Gastroesophageal sphincter (tissue), 4 donors: ENCODE data around the gene REPS1. TPM values are rescaled to one million over a fixed set of nuclear protein-coding genes. Genes with fewer than 3 reads are reported as not detected.

Source experiments
- ATAC-seq: fragments of 150-250 bp; one replicate; pipeline ENCODE4 v1.9.1; 2016; ENCODE audit warnings: mild to moderate bottlenecking, moderate library complexity
- H3K27ac ChIP-seq, 4 donors: fragments of 200-600 bp; sonication (generic) in 3 of 4; 1 replicate in 3 of 4; 2 replicates in 1 of 4; pipeline ENCODE4 v1.5.1; 2016 to 2019
- H3K27me3 ChIP-seq: fragments of 200-600 bp; sonication (generic); one replicate; pipeline ENCODE4 v1.5.1; 2019
- H3K36me3 ChIP-seq, 2 donors: fragments of 200-600 bp; sonication (generic); one replicate each; pipeline ENCODE4 v1.5.1; 2019; ENCODE audit warnings: control low read depth in 1 of 2
- H3K4me1 ChIP-seq, 3 donors: fragments of 200-600 bp; sonication (generic); 1 replicate in 2 of 3; 2 replicates in 1 of 3; pipeline ENCODE4 v1.5.1; 2016 to 2019; ENCODE audit warnings: control low read depth in 2 of 3
- H3K4me3 ChIP-seq, 2 donors: fragments of 200-600 bp; sonication (generic); one replicate each; pipeline ENCODE4 v1.5.1; 2019; ENCODE audit warnings: mild to moderate bottlenecking in 1 of 2, moderate library complexity in 1 of 2
- H3K9me3 ChIP-seq, 3 donors: fragments of 200-600 bp; sonication (generic); one replicate each; pipeline ENCODE4 v1.5.1; 2017 to 2019; ENCODE audit warnings: control low read depth in 2 of 3
- EP300 ChIP-seq: sonication (generic); formaldehyde crosslinking; IDR thresholded peaks from one replicate; pipeline ENCODE4 v1.6.1; 2017; ENCODE audit warnings: antibody characterized with exemption, mild to moderate bottlenecking
- POLR2A ChIP-seq, 2 donors: fragments of 450-650 bp; IDR thresholded peaks; one replicate each; pipeline ENCODE4 v1.6.1; 2017; ENCODE audit warnings: antibody characterized with exemption in 2 of 2, mild to moderate bottlenecking in 2 of 2, moderate library complexity in 1 of 2
- POLR2AphosphoS5 ChIP-seq: sonication (generic); formaldehyde crosslinking; IDR thresholded peaks from one replicate; pipeline ENCODE4 v1.6.1; 2017; ENCODE audit warnings: antibody characterized with exemption
- WGBS, 2 donors: methylation state at CpG; one replicate each; pipeline ENCODE4 v1.1.5; 2018; ENCODE audit warnings: low coverage in 1 of 2; 5-methylcytosine and 5-hydroxymethylcytosine counted together
- total RNA-seq, 4 donors: library from RNA; depleted of rRNA; stranded (reverse); fragments of >200 nt; gene quantifications; one replicate each; pipeline ENCODE4 v1.1.0, GENCODE V29; 2016
- TF ChIP-seq, protein P1 (sequence below), 4 experiments: fragments of 200-600 bp in 2 of 4; fragments of 450-650 bp in 2 of 4; sonication (generic) in 1 of 4; IDR thresholded peaks; one replicate each; pipeline ENCODE4 v1.5.1; 2017 to 2019; ENCODE audit warnings: antibody characterized with exemption in 4 of 4, mild to moderate bottlenecking in 2 of 4, moderate library complexity in 2 of 4

Gene REPS1
- total RNA-seq, 4 donors from 2014 or later, result 26.7 to 42.6 (median 29.3) TPM

DNA sequence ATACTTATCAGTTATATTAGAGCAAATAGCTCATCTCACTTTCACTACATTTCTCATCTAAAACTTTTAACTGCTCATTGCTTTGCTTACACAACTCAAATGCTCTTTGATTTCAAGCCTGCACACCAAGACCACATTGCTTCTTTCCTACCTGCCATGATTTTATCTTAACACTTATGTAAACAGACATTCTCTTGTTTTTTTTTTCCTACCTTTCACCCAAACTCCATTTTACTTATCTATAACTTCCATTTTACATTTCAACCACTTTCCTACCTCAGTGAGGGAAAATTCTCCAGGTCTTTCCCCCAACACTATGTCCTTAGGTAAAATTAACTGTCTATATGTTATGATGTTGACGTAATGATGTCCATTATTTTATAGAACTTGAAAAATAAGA lies 24.0 kb downstream of the REPS1 start:
- Histone ChIP-seq H3K27me3 (no peaks in the 10 kb centered on the region), H3K36me3 (no peaks in the 10 kb centered on the region), H3K4me1 (peaks cover 0 to 34% (median 0%) of the 10 kb centered on the region in 3 donors), H3K9me3 (no peaks in the 10 kb centered on the region), H3K27ac (no peak overlapping the region), H3K4me3 (no peak overlapping the region)
- TF ChIP-seq POLR2A (IDR thresholded peaks at IDR 0.05) (no peak), POLR2AphosphoS5 (no peak), EP300 (no peak)
- TF ChIP-seq, protein P1, sequence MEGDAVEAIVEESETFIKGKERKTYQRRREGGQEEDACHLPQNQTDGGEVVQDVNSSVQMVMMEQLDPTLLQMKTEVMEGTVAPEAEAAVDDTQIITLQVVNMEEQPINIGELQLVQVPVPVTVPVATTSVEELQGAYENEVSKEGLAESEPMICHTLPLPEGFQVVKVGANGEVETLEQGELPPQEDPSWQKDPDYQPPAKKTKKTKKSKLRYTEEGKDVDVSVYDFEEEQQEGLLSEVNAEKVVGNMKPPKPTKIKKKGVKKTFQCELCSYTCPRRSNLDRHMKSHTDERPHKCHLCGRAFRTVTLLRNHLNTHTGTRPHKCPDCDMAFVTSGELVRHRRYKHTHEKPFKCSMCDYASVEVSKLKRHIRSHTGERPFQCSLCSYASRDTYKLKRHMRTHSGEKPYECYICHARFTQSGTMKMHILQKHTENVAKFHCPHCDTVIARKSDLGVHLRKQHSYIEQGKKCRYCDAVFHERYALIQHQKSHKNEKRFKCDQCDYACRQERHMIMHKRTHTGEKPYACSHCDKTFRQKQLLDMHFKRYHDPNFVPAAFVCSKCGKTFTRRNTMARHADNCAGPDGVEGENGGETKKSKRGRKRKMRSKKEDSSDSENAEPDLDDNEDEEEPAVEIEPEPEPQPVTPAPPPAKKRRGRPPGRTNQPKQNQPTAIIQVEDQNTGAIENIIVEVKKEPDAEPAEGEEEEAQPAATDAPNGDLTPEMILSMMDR (IDR thresholded peaks at IDR 0.05), result no peak
- ATAC-seq, result no peak
- WGBS, 2 donors, result 84 to 100% methylated on average over 1 of the region's 1 CpG

DNA sequence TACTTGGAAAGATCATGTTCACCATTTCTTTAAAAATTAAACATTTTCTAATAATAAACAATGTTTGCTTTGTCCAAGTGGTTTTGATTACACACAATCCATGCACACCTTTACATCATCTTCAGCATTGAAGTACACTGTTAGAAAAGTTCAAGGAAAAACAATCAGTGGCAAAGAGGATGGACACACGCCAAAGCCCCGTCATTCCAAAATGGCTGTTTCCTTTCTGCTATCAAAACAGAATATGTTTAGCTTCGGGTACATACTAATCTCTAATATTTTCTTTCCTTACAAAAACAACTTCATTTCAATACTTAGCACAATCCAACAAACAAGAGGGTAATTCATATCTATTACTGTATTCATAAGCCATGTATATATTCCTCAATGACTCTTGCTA lies 24.5 kb downstream of the REPS1 start:
- no peaks in the 10 kb centered on the region for H3K36me3 ChIP-seq
- no peak overlapping the region for H3K4me3 ChIP-seq
- ATAC-seq, result no peak
- H3K27ac ChIP-seq, result no peak overlapping the region
- H3K27me3 ChIP-seq, result no peaks in the 10 kb centered on the region
- H3K4me1 ChIP-seq, result peaks cover 0 to 35% (median 0%) of the 10 kb centered on the region in 3 donors
- TF ChIP-seq POLR2AphosphoS5, result no peak
- TF ChIP-seq POLR2A (IDR thresholded peaks at IDR 0.05), result no peak
- TF ChIP-seq, protein P1 (IDR thresholded peaks at IDR 0.05), result no peak
- no peak for TF ChIP-seq EP300
- no peaks in the 10 kb centered on the region for H3K9me3 ChIP-seq
- whole genome bisulfite sequencing, 2 donors, result 68 to 95% methylated on average over 3 of the region's 3 CpGs

DNA sequence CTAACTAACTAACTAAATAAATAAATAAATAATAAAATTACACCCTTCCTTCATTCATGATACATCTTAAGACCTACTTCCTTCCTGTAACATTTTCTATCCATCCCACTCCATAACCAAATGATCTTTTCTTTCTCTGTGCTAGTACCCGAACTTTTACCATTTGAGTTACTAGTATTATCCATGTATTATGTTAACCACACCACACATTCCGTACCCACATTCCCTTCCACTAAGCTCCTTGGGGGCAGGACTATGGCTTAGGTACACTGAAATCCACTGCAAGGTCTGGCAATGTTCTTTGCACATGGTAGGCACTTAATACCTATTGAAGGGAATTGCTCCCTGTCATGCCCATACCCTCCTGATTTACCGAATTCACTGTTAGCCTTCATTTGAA lies 24.9 kb downstream of the REPS1 start:
- Histone ChIP-seq H3K4me1 (peaks cover 0 to 35% (median 0%) of the 10 kb centered on the region in 3 donors), H3K27me3 (no peaks in the 10 kb centered on the region), H3K9me3 (no peaks in the 10 kb centered on the region), H3K4me3 (no peak overlapping the region), H3K36me3 (no peaks in the 10 kb centered on the region), H3K27ac (no peak overlapping the region)
- TF ChIP-seq EP300 (no peak), POLR2AphosphoS5 (no peak), POLR2A (IDR thresholded peaks at IDR 0.05) (no peak)
- TF ChIP-seq, protein P1 (IDR thresholded peaks at IDR 0.05), result no peak
- no peak for ATAC-seq
- WGBS, 2 donors, result 91 to 94% methylated on average over 2 to 3 of the region's 3 CpGs

DNA sequence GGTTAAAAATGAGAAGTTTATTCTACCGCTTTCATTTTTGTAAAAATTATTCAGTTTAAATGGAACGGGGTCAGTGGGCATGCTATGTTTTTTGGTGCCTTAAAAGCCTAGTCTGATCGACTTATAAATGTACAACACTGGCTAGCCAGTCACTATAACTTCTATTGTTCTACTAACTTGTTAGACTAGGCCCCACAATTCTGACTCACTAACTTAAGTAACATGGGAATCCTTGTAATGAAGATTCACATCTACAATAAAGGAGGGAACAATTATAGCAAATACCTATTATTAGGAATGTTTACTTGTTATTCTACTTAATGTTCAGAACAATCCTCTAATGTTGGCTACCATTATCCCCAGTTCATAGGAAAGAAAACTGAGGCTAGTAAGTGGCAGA lies 28.5 kb downstream of the REPS1 start:
- Histone ChIP-seq H3K4me1 (peaks cover 0 to 30% (median 0%) of the 10 kb centered on the region in 3 donors), H3K9me3 (no peaks in the 10 kb centered on the region), H3K27me3 (no peaks in the 10 kb centered on the region), H3K27ac (no peak overlapping the region), H3K36me3 (no peaks in the 10 kb centered on the region), H3K4me3 (no peak overlapping the region)
- TF ChIP-seq POLR2A (IDR thresholded peaks at IDR 0.05) (no peak), POLR2AphosphoS5 (no peak), EP300 (no peak)
- TF ChIP-seq, protein P1 (IDR thresholded peaks at IDR 0.05), result no peak
- ATAC-seq, result no peak
- 75 to 88% methylated on average over 3 of the region's 3 CpGs for WGBS, 2 donors

DNA sequence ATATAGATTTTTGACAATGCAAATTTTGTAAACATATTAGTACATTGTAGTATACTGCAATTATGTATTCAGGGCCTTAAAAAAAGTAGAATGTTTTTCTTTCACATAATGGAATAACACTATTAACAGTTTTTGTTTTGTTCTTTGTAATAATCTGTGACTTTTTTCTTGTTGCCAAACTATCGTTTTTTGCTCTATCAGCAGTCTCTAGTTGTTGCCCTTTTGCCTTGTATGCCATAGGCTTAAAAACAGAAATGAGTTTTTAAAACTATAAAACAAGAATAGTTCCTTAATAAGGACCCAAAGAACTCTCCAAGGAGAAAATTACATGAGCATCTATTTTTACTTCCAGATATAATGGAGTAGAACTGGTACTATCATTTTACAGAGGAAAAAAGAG lies 29.5 kb downstream of the REPS1 start:
- TF ChIP-seq POLR2AphosphoS5 (no peak), EP300 (no peak)
- WGBS, 2 donors, result 43 to 80% methylated on average over 1 of the region's 1 CpG
- H3K4me1 ChIP-seq, result peaks cover 0 to 23% (median 0%) of the 10 kb centered on the region in 3 donors
- H3K4me3 ChIP-seq, result no peak overlapping the region
- ATAC-seq, result no peak
- H3K27me3 ChIP-seq, result no peaks in the 10 kb centered on the region
- H3K36me3 ChIP-seq, result no peaks in the 10 kb centered on the region
- no peak overlapping the region for H3K27ac ChIP-seq
- no peaks in the 10 kb centered on the region for H3K9me3 ChIP-seq
